HepG2 (cell line): ENCODE data around the gene SEC62. TPM values are rescaled to one million over a fixed set of nuclear protein-coding genes. Genes with fewer than 3 reads are reported as not detected.

Source experiments
- ATM ChIP-seq: fragments of 450-650 bp; IDR thresholded peaks from 2 replicates; pipeline ENCODE4 v1.7.1; 2017; ENCODE audit warnings: mild to moderate bottlenecking, borderline replicate concordance
- CAMTA2 ChIP-seq: sonication (generic); formaldehyde crosslinking; IDR thresholded peaks from 2 replicates; pipeline ENCODE4 v1.4.0; 2020; ENCODE audit warnings: mild to moderate bottlenecking, missing genetic modification reagents, borderline replicate concordance
- CEBPG ChIP-seq: IDR thresholded peaks from 2 replicates; pipeline ENCODE4 v1.6.1; 2016
- EEA1 ChIP-seq: sonication (generic); formaldehyde crosslinking; IDR thresholded peaks from 2 replicates; pipeline ENCODE4 v1.5.1; 2020; ENCODE audit warnings: mild to moderate bottlenecking, missing genetic modification reagents, borderline replicate concordance
- MYPOP ChIP-seq: sonication (generic); formaldehyde crosslinking; IDR thresholded peaks from 2 replicates; pipeline ENCODE4 v1.8.1; 2023; ENCODE audit warnings: mild to moderate bottlenecking, moderate library complexity, missing genetic modification reagents
- NFYB ChIP-seq: sonication (generic); formaldehyde crosslinking; IDR thresholded peaks from 2 replicates; pipeline ENCODE4 v1.4.0; 2020; ENCODE audit warnings: missing genetic modification reagents
- NR2F1 ChIP-seq, 2 experiments: fragments of 450-650 bp in 1 of 2; formaldehyde crosslinking in 1 of 2; IDR thresholded peaks; 2 replicates each; pipeline versions ENCODE4 v1.5.0 to v1.6.1; 2016 to 2020; ENCODE audit warnings: mild to moderate bottlenecking in 1 of 2, missing compliant biosample characterization in 1 of 2, missing genetic modification reagents in 1 of 2, moderate library complexity in 1 of 2
- RBFOX2 ChIP-seq: fragments of 200-400 bp; formaldehyde crosslinking; IDR thresholded peaks from 2 replicates; pipeline ENCODE4 v1.6.1; 2017; ENCODE audit warnings: low read depth, mild to moderate bottlenecking, low read length
- REXO4 ChIP-seq: sonication (generic); formaldehyde crosslinking; IDR thresholded peaks from 2 replicates; pipeline ENCODE4 v1.8.0; 2022; ENCODE audit warnings: missing genetic modification reagents, mild to moderate bottlenecking, borderline replicate concordance
- SP5 ChIP-seq: IDR thresholded peaks from 2 replicates; pipeline ENCODE4 v1.6.1; 2016; ENCODE audit warnings: low read depth, borderline replicate concordance
- TFAP4 ChIP-seq: sonication (generic); IDR thresholded peaks from 2 replicates; pipeline ENCODE4 v1.6.1; 2016; ENCODE audit warnings: low read depth, borderline replicate concordance
- TFDP2 ChIP-seq: sonication (generic); formaldehyde crosslinking; IDR thresholded peaks from 2 replicates; pipeline ENCODE4 v1.4.0; 2020; ENCODE audit warnings: missing genetic modification reagents
- ZBTB14 ChIP-seq: sonication (generic); formaldehyde crosslinking; IDR thresholded peaks from 2 replicates; pipeline ENCODE4 v1.4.0; 2020; ENCODE audit warnings: missing genetic modification reagents
- ZNF468 ChIP-seq: sonication (generic); formaldehyde crosslinking; IDR thresholded peaks from 2 replicates; pipeline ENCODE4 v1.8.0; 2022; ENCODE audit warnings: mild to moderate bottlenecking, moderate library complexity, missing genetic modification reagents
- ZNF687 ChIP-seq: sonication (generic); formaldehyde crosslinking; IDR thresholded peaks from 2 replicates; pipeline ENCODE4 v1.5.1; 2020; ENCODE audit warnings: mild to moderate bottlenecking, missing genetic modification reagents, moderate library complexity
- ZNF710 ChIP-seq: sonication (generic); formaldehyde crosslinking; IDR thresholded peaks from 2 replicates; pipeline ENCODE4 v1.5.0; 2020; ENCODE audit warnings: mild to moderate bottlenecking, missing genetic modification reagents, borderline replicate concordance
- polyA plus RNA-seq, 8 experiments: library from polyadenylated mRNA; depleted of rRNA in 3 of 8; stranded (reverse) in 7 of 8; unstranded in 1 of 8; fragments of >200 nt; fragmentation: Illumina TruSeq in 4 of 8; extraction: Trizol in 4 of 8; gene quantifications; 2 replicates each; pipeline versions ENCODE4 v1.2.1 to v1.2.3, GENCODE V29; 2011 to 2016; ENCODE audit warnings: low read depth in 4 of 8, missing spikeins in 1 of 8, mixed read lengths in 1 of 8; ENCODE audit not compliant: insufficient read depth in 1 of 8
- total RNA-seq, 5 experiments: library from RNA; depleted of rRNA; stranded (reverse); fragments of >200 nt; fragmentation: Illumina TruSeq; extraction: Trizol; gene quantifications; 2 replicates each; pipeline ENCODE4 v1.2.3, GENCODE V29; 2016; ENCODE audit warnings: low read depth in 1 of 5

SEC62 gene
- total and polyA plus RNA-seq, 2 of the 13 experiments (the other 11 are each of a cell fraction or from before 2014, with no cell fraction given): 54.0 to 68.7 TPM

GRCh38 chr3:170037463-170038433 lies 71.1 kb downstream of the SEC62 start, which contains the start of gene GPR160 (continued):
- TF ChIP-seq TFAP4: peak; percentile 31; the same call in 1 of the 2 replicates
- TF ChIP-seq ZNF468 (CRISPR knock-in tag): no peak
- peak in 1 of 2 experiments; percentile 56; a peak in 1 of 4 replicates for TF ChIP-seq NR2F1 (CRISPR knock-in tag; IDR thresholded peaks at IDR 0.05)
- no peak for TF ChIP-seq NFYB (CRISPR knock-in tag)
- no peak for TF ChIP-seq REXO4 (CRISPR knock-in tag)
- TF ChIP-seq ATM: no peak
- peak; percentile 79 for TF ChIP-seq ZNF687
- peak; percentile 47; the same call in 1 of the 2 replicates for TF ChIP-seq ZNF710 (CRISPR knock-in tag)
- peak; percentile 39; the same call in 1 of the 2 replicates for TF ChIP-seq RBFOX2
- TF ChIP-seq EEA1 (CRISPR knock-in tag): no peak
- peak; percentile 80 for TF ChIP-seq ZBTB14 (CRISPR knock-in tag)
- TF ChIP-seq TFDP2: peak; percentile 64; the same call in 1 of the 2 replicates
- TF ChIP-seq CAMTA2 (CRISPR knock-in tag): 0 out of 2 replicates have a peak, but pooled peaks have one; percentile 27
- TF ChIP-seq CEBPG: no peak
- peak; percentile 55; the same call in 1 of the 2 replicates for TF ChIP-seq SP5
- peak; percentile 80 for TF ChIP-seq MYPOP (CRISPR knock-in tag)
